ENCODE measurements around the gene TMEM238.

GRCh38 chr19:55354698-55355212, 29.3 kb downstream of the TMEM238 start, which contains the start of gene COX6B2:
- TF ChIP-seq MAX (IDR thresholded peaks at IDR 0.05; ENCODE audit: low read depth, low read length) (no peak), NFYA (IDR thresholded peaks at IDR 0.05; ENCODE audit: borderline replicate concordance, low read depth, low read length) (no peak), CTCF (IDR thresholded peaks at IDR 0.05 in 2 of 3, conservative IDR thresholded peaks at IDR 0.05 in 1 of 3; ENCODE audit: control insufficient read depth in 2 of 3, extremely low read depth in 1 of 3, insufficient read depth in 1 of 3, low read depth in 3 of 3, low read length in 3 of 3) (no peak)
